ENCODE data around the gene MMP28.

GRCh38 chr17:35732806-35733136 is 62.7 kb downstream of the MMP28 start:
- no peak for TF ChIP-seq POLR2A (IDR thresholded peaks at IDR 0.05)
- no peak for TF ChIP-seq CTCF (IDR thresholded peaks at IDR 0.05)

Measured in body of pancreas (tissue), 4 donors.